ENCODE data around the gene CCL2.

CCL2 gene

GRCh38 chr17:34242587-34243363, 12.3 kb upstream of the CCL2 start:
- FAIRE-seq, result no peak

- no peak for FAIRE-seq
Observed at GRCh38 chr17:34243364-34244320, 11.4 kb upstream of the CCL2 start.

GRCh38 chr17:34245351-34245905, 9.7 kb upstream of the CCL2 start:
- no peak for FAIRE-seq

- FAIRE-seq, result no peak
Observed at GRCh38 chr17:34246446-34246845, 8.6 kb upstream of the CCL2 start.

- no peak for FAIRE-seq
Observed at GRCh38 chr17:34246881-34247280, 8.2 kb upstream of the CCL2 start.

GRCh38 chr17:34248511-34249024, 6.5 kb upstream of the CCL2 start:
- FAIRE-seq, result no peak

- no peak for FAIRE-seq
Observed at GRCh38 chr17:34249061-34249460, 6.0 kb upstream of the CCL2 start.

GRCh38 chr17:34249478-34249877, 5.6 kb upstream of the CCL2 start:
- FAIRE-seq, result no peak

GRCh38 chr17:34251186-34251585, 3.9 kb upstream of the CCL2 start:
- no peak for FAIRE-seq

- no peak for FAIRE-seq
Observed at GRCh38 chr17:34252095-34252443, 3.0 kb upstream of the CCL2 start.

GRCh38 chr17:34252444-34253138, 2.5 kb upstream of the CCL2 start:
- no peak for FAIRE-seq

GRCh38 chr17:34253139-34253525, 2.0 kb upstream of the CCL2 start:
- no peak for FAIRE-seq

GRCh38 chr17:34254146-34254545, 939 bp upstream of the CCL2 start:
- no peak for FAIRE-seq

- no peak for FAIRE-seq
Observed at GRCh38 chr17:34255381-34255732, 272 bp downstream of the CCL2 start.

- no peak for FAIRE-seq
Observed at GRCh38 chr17:34255841-34256240, 756 bp downstream of the CCL2 start.

GRCh38 chr17:34257299-34257985, 2.4 kb downstream of the CCL2 start:
- no peak for FAIRE-seq

GRCh38 chr17:34257986-34258326, 2.9 kb downstream of the CCL2 start:
- FAIRE-seq, result no peak

GRCh38 chr17:34259146-34259545, 4.1 kb downstream of the CCL2 start:
- FAIRE-seq, result no peak

- no peak for FAIRE-seq
Observed at GRCh38 chr17:34260861-34261260, 5.8 kb downstream of the CCL2 start.

- no peak for FAIRE-seq
Observed at GRCh38 chr17:34261568-34262337, 6.7 kb downstream of the CCL2 start.

GRCh38 chr17:34265711-34266110, 10.6 kb downstream of the CCL2 start:
- no peak for FAIRE-seq

GRCh38 chr17:34269969-34270368, 14.9 kb downstream of the CCL2 start, which contains the start of gene CCL7:
Gene CCL7 (plus strand): TSS chr17:34270221. CDS start chr17:34270291, 70 bp downstream.
- no peak for FAIRE-seq

Measured in colon (tissue), 2 donors.